HG02759 (cell line): ENCODE data around the gene GSN.
"Not testable (repeated sequence)": the region's sequence is repeated elsewhere in the genome, so short reads cannot be mapped to it uniquely, and the experiment has no call there.

ENCODE experiments used
- ATAC-seq: cut with Tn5 transposase; IDR thresholded peaks from one replicate; pipeline ENCODE4 v1.9.1; 2021; ENCODE audit warnings: mild to moderate bottlenecking, moderate library complexity; ENCODE audit not compliant: unreplicated experiment

Gene GSN

DNA sequence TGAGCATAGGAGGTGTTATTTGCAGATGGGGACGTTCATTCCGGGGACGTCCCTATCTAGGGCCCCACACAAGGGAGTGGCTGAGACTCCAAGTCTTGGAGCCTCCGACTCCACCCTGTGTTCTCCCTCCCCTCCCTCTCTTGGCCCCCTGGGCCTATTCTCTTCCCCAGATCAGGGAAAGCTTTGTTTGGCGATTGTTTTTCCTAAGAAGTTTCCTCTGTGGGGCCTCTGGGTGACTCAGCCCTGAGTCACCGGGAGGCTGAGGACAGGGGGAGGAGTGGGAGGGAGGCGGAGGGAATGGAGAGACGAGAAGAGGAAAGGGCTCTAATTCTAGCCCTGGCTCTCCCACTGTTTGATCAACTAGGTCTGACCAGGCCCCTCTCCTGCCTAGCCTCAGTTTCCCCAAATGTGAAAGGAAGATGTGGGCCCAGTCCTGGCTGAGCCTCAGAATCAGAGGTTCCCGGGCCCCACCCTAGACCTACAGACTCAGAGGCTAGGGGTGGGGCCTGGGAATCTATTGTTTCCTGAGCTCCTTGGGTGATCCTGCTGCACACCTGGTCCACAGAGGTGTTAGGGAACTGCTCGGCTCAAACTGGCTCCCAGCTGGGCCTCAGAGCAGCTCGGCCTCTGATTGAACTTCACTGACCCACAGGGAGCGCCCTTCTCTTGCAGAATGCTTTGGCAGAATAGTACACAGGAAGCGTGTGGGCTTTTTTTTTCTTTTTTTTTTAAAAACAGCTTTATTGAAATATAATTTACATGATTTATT is 19.2 kb downstream of the GSN start:
- ATAC-seq = no peak

- no peak for ATAC-seq
Measured at GRCh38 chr9:121288673-121289025, 20.7 kb downstream of the GSN start.

GRCh38 chr9:121289026-121289771 is 21.2 kb downstream of the GSN start:
- ATAC-seq = no peak

GRCh38 chr9:121289772-121290370 is 21.9 kb downstream of the GSN start:
- ATAC-seq = no peak

DNA sequence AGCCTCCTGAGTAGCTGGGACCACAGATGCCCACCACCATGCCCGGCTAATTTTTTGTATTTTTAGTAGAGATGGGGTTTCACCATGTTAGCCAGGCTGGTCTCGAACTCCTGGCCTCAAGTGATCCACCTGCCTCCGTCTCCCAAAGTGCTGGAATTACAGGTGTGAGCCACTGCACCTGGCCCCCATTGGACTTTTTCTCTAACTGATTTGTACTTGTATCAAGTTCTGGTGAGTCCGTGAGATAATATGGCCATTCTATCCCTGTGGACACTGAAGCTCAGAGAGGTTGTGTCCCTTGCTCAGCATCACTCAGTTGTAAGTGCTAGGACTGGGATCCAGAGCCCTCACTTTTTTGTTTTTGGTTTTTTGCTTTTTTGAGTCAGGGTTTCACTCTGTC is 23.6 kb downstream of the GSN start:
- not testable (repeated sequence) for ATAC-seq

GRCh38 chr9:121292051-121292450 is 24.1 kb downstream of the GSN start:
- ATAC-seq = no peak

- ATAC-seq = no peak
Measured at GRCh38 chr9:121292801-121293241, 24.9 kb downstream of the GSN start.

GRCh38 chr9:121294151-121294743 is 26.3 kb downstream of the GSN start:
- no peak for ATAC-seq

DNA sequence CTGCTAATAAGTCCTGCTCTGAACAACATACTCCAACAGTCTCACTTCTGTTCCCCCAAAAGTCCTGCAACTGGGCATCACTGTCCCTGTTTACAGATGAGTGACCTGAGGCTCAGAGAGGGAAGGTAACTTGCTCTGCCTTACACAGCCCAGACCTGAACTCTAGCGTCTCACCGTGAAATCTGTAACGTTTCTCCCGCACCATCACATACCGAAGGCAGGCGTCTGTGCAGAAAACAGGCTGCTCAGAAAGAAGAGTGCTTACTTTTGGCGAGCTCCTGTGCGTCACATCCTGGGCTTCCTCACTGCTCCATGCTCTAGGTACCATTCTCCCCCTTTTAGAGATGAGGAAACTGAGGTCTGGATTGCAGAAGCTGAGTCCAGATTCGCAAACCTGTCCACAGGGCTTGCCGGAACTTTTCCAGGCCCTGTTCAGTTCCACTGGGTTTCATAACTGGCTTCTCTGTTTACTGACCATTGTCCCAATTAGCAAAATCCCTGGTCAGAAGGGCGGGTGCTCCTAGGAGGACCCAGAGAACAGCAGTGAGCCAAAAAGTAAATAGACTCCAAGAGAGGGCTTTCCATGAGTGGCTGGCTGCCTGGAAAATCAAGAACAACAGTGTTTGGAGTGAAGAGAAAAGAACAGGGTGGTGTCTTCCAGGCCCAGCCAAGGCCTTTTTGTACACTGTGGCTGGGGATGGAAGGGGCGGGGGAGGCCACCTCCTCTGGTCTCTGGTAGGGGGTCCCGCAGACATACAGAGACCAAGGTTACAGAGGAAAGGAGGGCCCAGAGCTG is 27.1 kb downstream of the GSN start:
- ATAC-seq = no peak

- ATAC-seq = no peak
Measured at GRCh38 chr9:121295662-121296191, 27.8 kb downstream of the GSN start.

DNA sequence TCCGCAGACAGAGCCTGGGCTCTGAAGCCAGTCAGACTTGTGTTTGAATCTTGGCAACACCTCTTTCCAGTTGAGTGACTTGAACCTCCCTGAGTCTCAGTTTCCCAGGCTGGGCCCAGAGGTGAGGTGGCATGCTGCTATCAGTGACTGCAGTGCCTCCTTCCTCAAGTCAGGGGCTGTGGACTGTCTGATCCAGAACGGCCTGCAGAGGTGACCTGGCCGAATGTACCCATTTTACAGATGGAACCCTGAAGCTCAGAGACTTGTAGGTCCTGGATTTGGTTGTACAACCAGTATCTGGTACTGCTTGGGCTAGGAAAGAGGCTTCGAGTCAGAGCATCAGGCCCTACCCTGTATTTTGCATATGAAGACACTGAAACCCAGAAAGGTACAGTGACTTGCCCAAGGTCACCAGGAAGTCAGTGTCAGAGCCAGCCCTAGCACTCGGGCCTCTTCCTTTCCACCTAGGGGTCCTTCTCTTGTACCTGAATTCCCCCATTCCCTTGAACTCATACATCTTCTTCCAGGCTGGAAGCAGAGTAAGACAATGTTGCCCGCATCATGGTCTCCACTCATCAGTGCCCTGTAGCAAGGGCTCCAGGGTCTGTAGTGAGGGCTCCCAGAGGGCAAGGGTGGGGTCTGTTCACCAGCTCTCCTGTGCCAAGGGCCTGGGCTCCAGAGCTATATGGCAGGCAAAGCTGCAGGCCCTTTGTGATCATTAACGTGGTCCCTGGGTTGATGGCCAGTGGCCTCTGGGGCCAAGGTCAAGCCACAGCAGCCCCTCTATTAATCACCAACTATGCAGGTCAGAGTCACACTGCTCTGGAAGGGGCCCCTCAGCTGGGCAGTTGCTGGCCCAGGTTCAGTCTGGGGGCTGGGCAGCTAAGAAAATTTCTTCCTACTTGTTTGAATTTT is 28.5 kb downstream of the GSN start:
- no peak for ATAC-seq

DNA sequence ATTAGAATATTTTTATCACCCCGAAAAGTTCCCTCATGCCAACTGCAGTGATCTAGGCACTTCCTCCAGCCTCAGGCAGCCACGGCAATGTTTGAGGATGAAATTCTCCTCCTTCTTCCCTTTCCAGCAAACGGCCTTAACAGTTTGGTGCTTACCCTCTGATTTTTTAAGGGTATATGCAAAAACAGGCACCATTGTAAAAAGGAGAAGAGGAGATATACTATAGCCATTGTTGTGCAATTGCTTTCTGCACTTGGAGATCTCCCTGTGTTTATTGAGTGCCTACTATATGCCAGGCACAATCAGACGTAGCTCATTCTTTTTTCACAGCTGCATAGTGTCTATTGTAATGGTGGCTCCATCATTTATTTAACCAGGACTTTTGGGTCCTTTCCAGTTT is 29.4 kb downstream of the GSN start:
- ATAC-seq = no peak

DNA sequence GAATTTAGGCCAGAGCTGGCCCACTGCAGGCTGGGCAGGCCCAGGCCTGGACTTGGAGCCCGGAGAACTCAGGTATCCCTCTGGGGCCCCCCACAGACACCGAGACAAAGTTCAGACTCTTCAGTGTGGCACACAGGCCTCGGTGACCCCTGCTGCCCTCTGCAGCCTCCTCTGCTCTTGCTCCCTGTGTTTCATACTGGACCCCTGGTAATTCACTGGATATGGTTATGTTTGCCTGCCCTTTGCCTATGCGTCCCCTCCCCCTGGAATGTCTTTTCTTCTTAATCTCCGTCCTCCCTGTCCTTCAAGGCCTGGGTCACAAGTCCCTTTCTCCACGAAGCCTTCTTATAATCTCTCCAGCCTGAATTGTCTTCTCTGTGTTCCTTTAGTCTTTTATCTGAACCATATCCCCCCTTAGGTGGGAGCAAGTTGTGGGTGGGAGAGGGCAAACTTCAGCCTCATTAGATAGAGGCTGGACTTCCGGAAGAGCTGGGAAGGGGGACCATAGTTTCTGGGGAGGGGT is 30.1 kb downstream of the GSN start:
- ATAC-seq = no peak

DNA sequence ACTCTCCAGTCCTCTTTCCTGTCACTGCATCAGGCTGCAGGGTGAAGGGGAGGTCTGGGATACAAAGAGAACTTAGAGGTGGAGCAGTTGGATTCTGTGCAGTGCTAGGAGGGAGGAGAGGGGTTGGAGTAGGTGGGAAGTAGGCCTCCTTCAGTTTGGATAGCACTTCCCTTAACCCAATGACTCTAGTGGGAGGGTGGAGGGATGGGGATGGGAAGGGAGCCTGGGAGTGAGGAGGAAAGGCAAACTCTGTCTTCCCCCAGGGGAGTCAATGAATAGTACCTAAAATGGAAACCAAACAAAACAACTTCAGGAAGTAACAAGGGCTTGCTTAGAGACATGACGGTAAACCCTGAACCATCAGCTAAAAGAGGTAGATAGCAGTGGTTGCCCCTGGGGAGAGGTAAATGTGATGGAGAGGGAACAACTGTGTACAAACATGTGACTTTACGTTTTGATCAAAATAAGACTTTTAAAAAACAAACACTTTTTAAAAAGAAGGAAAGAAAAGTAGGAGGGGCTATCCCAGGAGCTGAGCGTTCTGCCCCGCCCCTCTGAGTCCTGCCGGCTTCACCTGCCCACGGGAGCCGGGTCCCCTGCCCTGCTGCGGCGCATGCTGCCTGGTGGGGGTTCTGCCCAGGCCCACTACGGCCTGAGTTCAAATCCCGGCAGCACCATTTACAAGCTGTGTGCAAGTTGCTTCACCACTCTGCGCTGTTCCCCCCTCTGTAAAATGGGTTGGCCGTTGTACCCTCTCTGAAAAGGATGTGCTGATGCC is 30.9 kb downstream of the GSN start:
- no peak for ATAC-seq

DNA sequence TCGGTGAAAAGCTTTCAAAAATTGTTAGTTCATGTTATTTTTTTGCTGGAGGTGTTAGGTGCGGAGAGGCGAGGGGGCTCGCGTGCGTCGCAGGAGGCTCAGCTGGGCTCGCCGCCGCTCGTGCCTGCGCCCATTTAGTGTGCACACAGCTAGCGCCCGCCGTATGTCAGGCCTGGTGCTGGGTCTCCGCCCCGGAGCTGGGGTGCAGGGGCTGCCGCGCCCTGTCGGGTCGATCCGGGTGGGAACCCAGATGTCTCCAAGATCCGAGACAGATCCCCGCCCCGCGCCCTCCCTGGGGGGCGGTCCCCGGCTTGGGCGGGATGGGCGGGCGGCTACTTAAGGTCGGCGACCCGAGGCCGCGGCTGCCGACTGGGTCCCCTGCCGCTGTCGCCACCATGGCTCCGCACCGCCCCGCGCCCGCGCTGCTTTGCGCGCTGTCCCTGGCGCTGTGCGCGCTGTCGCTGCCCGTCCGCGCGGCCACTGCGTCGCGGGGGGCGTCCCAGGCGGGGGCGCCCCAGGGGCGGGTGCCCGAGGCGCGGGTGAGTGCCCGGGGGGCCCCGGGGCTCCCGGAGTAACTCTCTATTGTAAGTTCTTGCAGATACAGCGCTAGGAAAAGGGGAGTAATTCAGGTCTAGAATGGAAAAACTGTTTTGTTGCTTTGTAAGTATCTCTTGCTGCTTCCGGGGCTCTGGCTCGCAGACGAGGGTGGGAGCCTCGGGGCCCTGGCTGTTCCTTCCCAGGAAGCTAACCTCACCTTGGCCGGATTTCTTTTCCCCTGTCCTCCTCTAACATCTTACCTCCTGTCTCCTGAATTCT is 31.7 kb downstream of the GSN start:
- ATAC-seq = peak; percentile 58

DNA sequence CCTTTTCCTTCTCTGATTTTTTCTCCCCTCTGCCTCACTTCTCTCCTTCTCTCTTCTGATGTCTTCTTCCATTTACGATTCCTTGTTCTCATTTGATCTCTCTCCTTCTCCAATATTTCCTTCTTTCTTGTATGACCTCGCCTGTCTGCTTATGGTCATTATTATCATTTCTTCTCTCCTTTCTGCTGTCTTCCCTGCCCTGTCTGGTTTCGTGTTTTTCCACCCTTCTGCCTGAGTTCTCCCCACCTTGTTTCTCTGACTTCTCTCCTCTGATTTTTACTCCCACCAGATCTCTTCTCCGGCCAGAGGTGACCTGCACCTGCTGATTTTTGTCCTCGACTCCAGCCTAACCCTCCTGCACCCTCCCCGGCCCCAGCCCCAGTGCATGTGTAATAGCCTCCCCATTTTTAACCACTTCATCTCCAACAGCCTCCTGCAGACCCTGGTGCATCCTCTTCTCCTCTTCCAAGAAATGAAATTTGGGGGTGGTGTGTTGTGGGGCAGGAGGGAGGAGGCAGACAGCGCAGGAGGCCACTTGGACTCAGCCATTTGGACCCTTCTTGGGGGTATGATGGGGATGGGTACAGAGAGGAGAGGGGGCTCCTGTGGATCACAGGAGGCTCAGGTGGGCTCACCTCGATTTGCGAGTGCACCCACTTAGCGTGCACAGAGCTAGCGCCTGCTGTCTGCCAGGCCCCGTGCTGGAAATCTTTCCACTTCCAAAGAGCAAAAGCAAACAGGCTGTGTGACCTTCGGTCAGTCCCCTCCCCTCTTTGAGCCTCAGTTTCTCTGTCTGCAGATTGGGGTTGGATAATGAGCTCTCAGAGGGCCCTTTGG is 32.5 kb downstream of the GSN start:
- no peak for ATAC-seq

- no peak for ATAC-seq
Measured at GRCh38 chr9:121301881-121302286, 33.9 kb downstream of the GSN start.
